ENCODE results near the gene MAP2K5. TPM values are rescaled to one million over a fixed set of nuclear protein-coding genes. Genes with fewer than 3 reads are reported as not detected.

The MAP2K5 gene
- total and polyA plus RNA-seq, 2 experiments from 2014 or later: 6.8 to 13.6 TPM

DNA sequence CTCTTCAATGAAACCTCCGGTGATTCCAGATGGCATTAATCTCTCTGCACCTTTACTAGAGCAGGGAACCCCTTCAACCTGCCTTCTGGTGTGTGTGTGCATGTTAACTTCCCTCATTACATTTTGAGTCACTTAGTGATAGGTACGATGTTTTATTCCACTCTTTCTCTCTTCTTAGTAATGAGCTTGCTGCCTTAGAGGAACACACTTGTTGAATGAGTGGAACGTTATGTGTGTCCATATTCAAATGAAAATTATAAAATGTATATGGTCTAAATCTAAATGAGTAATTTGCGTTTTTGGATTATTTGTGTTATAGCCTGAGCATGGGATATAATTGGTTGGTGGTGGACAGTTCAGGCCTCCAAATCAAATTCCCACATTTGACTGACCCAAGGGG is 12.1 kb downstream of the MAP2K5 start:
- Histone ChIP-seq H3K27me3 (no peaks in the 10 kb centered on the region), H3K4me1 (ENCODE audit: low read depth) (no peaks in the 10 kb centered on the region), H3K36me3 (no peaks in the 10 kb centered on the region), H3K27ac (no peak overlapping the region), H3K9me3 (ENCODE audit: low read depth) (no peaks in the 10 kb centered on the region), H3K4me3 (no peak overlapping the region)
- TF ChIP-seq, protein P1, sequence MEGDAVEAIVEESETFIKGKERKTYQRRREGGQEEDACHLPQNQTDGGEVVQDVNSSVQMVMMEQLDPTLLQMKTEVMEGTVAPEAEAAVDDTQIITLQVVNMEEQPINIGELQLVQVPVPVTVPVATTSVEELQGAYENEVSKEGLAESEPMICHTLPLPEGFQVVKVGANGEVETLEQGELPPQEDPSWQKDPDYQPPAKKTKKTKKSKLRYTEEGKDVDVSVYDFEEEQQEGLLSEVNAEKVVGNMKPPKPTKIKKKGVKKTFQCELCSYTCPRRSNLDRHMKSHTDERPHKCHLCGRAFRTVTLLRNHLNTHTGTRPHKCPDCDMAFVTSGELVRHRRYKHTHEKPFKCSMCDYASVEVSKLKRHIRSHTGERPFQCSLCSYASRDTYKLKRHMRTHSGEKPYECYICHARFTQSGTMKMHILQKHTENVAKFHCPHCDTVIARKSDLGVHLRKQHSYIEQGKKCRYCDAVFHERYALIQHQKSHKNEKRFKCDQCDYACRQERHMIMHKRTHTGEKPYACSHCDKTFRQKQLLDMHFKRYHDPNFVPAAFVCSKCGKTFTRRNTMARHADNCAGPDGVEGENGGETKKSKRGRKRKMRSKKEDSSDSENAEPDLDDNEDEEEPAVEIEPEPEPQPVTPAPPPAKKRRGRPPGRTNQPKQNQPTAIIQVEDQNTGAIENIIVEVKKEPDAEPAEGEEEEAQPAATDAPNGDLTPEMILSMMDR (IDR thresholded peaks at IDR 0.05; ENCODE audit: low read depth, low read length): no peak
- DNase-seq (ENCODE audit: low read depth in 1 of 2, low spot score in 1 of 2): no peak

DNA sequence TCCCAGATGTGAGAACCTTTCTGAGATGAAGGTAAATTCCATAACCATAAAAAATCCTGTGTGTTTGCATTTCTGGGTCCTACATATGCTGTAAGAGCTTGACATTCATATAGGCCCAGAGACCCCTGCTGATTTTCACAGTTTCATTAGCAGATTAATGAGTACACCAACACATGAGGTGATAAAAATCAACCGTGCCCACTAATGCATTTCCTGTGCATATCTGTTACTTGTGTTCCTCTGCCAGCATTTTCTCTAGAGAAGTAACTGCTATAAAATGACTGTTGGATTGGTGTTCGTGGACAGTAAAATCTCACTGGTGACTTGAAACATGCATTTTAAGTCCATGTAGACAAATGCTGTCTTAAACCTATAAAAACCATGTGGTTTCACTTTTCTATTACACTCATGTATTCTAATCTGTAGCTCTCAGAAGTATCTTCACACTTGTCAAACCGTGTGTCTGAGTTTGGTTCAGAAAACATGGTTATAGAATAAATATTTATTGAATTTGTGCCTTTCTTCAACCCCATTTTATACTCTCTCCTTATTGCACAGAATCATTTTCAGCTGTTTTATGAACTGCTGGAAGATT is 14.6 kb downstream of the MAP2K5 start:
- H3K4me3 ChIP-seq: no peak overlapping the region
- no peaks in the 10 kb centered on the region for H3K9me3 ChIP-seq (ENCODE audit: low read depth)
- TF ChIP-seq, protein P1 (IDR thresholded peaks at IDR 0.05; ENCODE audit: low read depth, low read length): no peak
- no peaks in the 10 kb centered on the region for H3K27me3 ChIP-seq
- H3K4me1 ChIP-seq (ENCODE audit: low read depth): no peaks in the 10 kb centered on the region
- no peak for DNase-seq (ENCODE audit: low read depth in 1 of 2, low spot score in 1 of 2)
- H3K27ac ChIP-seq: no peak overlapping the region
- H3K36me3 ChIP-seq: no peaks in the 10 kb centered on the region

DNA sequence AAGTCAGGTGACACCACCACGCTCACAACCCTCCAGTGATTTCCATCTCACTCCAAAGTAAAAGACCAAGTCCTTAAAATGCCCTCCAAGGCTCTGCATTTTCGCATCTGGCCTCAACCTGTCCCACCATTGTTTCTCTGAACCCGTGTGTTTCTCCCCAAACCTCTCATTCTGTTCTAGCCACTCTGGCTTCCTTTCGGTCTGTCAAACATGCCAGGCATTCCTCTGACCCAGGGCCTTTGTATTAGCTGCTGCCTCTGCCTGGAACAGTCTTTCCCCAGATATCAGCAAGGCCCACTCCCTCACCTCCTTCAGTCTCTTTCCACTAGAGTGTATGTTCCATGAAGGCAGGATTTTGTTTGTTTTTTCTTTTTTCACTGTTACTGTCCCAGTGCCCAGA is 16.0 kb downstream of the MAP2K5 start:
- Histone ChIP-seq H3K27ac (no peak overlapping the region), H3K4me1 (ENCODE audit: low read depth) (no peaks in the 10 kb centered on the region), H3K27me3 (no peaks in the 10 kb centered on the region), H3K36me3 (no peaks in the 10 kb centered on the region), H3K9me3 (ENCODE audit: low read depth) (no peaks in the 10 kb centered on the region), H3K4me3 (no peak overlapping the region)
- no peak for DNase-seq (ENCODE audit: low read depth in 1 of 2, low spot score in 1 of 2)
- TF ChIP-seq, protein P1 (IDR thresholded peaks at IDR 0.05; ENCODE audit: low read depth, low read length): no peak

DNA sequence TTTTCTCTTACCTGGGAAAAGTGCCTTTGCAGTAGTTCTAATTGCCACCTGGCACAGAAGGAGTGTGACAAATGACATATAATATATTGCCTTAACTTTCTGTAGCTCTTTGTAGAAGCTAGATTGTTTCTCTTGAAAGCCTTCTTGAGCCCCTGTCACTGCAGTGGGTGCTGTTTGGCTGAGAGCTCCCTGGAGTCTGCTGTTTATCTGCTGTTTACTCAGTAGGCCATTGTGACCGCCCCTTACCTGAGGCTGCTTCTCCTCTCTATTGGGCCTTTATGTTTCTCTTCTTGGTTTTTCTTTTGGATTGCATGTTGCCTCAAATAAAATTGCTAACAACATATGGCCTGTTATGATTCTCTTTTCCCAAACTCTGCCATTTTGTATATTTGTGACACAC is 16.7 kb downstream of the MAP2K5 start:
- Histone ChIP-seq H3K4me1 (ENCODE audit: low read depth) (no peaks in the 10 kb centered on the region), H3K27me3 (no peaks in the 10 kb centered on the region), H3K27ac (no peak overlapping the region), H3K4me3 (no peak overlapping the region), H3K36me3 (no peaks in the 10 kb centered on the region), H3K9me3 (ENCODE audit: low read depth) (no peaks in the 10 kb centered on the region)
- DNase-seq (ENCODE audit: low read depth in 1 of 2, low spot score in 1 of 2): no peak
- TF ChIP-seq, protein P1 (IDR thresholded peaks at IDR 0.05; ENCODE audit: low read depth, low read length): no peak

DNA sequence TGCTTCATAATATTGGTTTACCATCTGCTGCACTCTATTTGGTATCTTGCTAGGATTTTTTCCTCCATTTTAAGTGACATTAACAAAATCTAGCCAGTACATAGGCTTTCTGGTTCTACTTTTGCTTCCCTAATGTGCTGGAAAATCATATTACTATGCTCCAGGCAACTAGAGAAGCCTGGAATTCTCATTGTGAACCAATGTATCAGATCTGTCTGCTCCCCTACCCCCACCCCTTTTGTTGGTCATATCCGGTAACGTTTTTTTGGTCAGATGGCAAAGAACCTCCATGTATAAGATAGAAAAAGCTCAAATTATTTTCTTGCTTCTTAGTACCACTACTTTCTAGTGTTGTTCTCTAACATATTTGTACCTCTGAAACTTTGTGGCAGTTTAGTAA is 17.1 kb downstream of the MAP2K5 start:
- Histone ChIP-seq H3K9me3 (ENCODE audit: low read depth) (no peaks in the 10 kb centered on the region), H3K27ac (no peak overlapping the region)

More for the DNA sequence above, 17.1 kb downstream of the MAP2K5 start:
- Histone ChIP-seq H3K4me1 (ENCODE audit: low read depth) (no peaks in the 10 kb centered on the region), H3K36me3 (no peaks in the 10 kb centered on the region), H3K27me3 (no peaks in the 10 kb centered on the region), H3K4me3 (no peak overlapping the region)
- TF ChIP-seq, protein P1 (IDR thresholded peaks at IDR 0.05; ENCODE audit: low read depth, low read length): no peak
- no peak for DNase-seq (ENCODE audit: low read depth in 1 of 2, low spot score in 1 of 2)

Measured in cardiac muscle cell (in vitro differentiated cells and primary cell).